ENCODE results near the gene MAG.

The MAG gene

GRCh38 chr19:35360880-35361420, 69.0 kb downstream of the MAG start:
- no peak for DNase-seq (ENCODE audit: low spot score in 2 of 2)
- in situ Hi-C loops (cut with MboI; ENCODE audit: low sequenced_read_pairs) = no loop called here
- Histone ChIP-seq H3K27me3 (ENCODE audit: low read depth) (peaks cover 34% of the 10 kb centered on the region), H3K36me3 (replicated peaks) (no peaks in the 10 kb centered on the region), H3K9me3 (no peaks in the 10 kb centered on the region), H3K4me3 (no peak overlapping the region), H3K4me1 (no peaks in the 10 kb centered on the region)

GRCh38 chr19:35362261-35363000, 70.5 kb downstream of the MAG start:
- no peak for DNase-seq (ENCODE audit: low spot score in 2 of 2)
- Histone ChIP-seq H3K4me1 (no peaks in the 10 kb centered on the region), H3K36me3 (replicated peaks) (no peaks in the 10 kb centered on the region), H3K27me3 (ENCODE audit: low read depth) (peaks cover 32% of the 10 kb centered on the region), H3K4me3 (no peak overlapping the region), H3K9me3 (no peaks in the 10 kb centered on the region)
- in situ Hi-C loops (cut with MboI; ENCODE audit: low sequenced_read_pairs) = no loop called here

DNA sequence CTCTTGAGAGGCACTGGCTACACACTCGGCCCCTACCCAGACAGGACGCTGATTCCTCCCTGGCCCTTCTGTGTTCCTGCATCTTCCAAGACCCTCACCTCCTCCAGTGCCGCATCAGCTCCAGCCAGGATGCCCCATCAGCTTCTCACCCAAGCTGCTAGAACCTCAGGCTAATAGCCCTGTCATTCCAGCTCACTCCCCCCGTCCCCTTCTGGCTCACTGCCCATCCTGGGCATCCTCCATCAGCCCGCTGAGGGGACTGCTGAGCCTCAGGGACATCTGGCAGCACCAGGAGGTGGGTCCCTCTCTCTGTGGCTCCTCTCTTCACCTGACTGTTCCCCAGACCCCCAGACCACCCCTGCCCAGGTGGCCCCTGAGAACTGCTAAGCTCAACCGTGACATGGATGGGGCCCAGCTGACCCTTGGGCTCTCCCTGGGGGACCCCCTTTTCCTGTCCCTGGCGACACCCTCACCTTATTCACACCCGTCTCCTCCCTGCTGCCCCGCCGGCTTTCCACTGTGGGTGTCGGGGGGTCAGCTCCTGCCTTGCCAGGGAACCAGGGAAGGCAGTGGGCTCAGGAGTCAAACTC, 71.1 kb downstream of the MAG start:
- no peaks in the 10 kb centered on the region for H3K4me1 ChIP-seq
- H3K9me3 ChIP-seq = no peaks in the 10 kb centered on the region
- in situ Hi-C loops (cut with MboI; ENCODE audit: low sequenced_read_pairs) = no loop called here
- peaks cover 26% of the 10 kb centered on the region for H3K27me3 ChIP-seq (ENCODE audit: low read depth)
- H3K4me3 ChIP-seq = no peak overlapping the region
- no peak for DNase-seq (ENCODE audit: low spot score in 2 of 2)
- no peaks in the 10 kb centered on the region for H3K36me3 ChIP-seq (replicated peaks)
